ENCODE results near the gene TJP1. TPM values are rescaled to one million over a fixed set of nuclear protein-coding genes. Genes with fewer than 3 reads are reported as not detected.
"Not testable (repeated sequence)": the region's sequence is repeated elsewhere in the genome, so short reads cannot be mapped to it uniquely, and the experiment has no call there.

Gene TJP1
- polyA plus RNA-seq, 3 donors = 155 to 184 (median 161) TPM

DNA sequence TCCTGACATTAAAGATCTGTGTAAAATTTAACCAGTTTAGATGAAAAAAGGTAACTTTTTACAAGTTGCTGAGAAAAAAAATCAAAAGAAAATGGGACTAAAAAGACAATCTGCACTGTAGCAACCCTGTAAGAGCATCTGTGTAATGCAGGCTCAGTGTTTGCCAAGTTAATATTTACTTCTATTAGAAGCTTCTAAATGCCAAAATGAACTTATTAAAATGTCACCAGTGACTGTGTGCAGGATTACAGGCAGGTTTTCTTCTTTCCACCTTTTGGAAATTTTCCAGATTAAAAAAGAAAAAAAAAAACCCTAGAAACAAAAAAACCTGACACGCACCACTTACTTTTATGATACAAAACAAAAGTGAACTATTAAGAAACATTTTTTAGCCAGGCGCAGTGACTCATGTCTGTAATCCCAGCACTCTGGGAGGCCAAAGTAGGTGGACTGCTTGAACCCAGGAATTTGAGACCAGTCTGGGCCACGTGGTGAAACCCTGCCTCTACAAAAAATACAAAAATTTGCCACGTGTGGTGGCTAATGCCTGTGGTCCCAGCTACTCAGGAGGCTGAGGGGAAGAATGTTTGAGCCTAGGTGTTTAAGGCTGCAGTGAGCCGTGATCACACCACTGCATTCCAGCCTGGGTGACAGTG, 87.2 kb downstream of the TJP1 start:
- DNase-seq (ENCODE audit: extremely low read depth in 1 of 11, low read depth in 9 of 11, low spot score in 4 of 11) = peak in 1 of 11 donors; percentile 15

DNA sequence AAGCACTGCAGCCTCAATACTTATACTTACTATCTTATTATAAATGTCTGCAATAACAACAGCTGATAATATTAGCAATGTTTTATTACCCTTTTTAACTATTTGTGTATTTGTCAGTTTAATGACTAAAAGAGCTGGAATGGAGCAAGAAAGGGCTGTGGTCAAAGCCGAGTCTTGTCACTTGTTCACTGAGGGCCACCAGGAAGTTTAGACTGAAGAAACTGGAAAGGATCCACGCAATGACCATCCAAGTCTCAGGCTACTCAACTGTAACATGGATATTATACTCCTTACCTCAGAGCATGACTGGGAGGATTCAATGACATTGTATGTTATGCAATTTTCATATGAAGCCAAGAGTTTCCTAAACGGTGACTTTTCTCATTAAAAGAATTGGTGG, 90.4 kb downstream of the TJP1 start:
- no peak for DNase-seq (ENCODE audit: extremely low read depth in 1 of 11, low read depth in 9 of 11, low spot score in 4 of 11)

DNA sequence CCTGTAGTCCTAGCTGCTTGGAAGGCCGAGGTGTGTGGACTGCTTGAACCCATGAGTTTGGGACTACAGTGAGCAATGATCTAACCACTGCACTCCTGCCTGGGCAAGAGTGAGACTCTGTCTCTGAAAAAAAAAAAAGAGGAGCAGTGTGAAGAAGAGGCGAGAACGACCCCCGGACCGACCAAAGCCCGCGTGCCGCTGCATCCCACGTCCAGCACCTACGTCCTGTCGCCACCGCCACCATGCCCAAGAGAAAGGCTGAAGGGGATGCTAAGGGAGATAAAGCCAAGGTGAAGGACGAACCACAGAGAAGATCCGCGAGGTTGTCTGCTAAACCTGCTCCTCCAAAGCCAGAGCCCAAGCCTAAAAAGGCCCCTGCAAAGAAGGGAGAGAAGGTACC, 91.8 kb downstream of the TJP1 start:
- DNase-seq (ENCODE audit: extremely low read depth in 1 of 11, low read depth in 9 of 11, low spot score in 4 of 11) = not testable (repeated sequence)

DNA sequence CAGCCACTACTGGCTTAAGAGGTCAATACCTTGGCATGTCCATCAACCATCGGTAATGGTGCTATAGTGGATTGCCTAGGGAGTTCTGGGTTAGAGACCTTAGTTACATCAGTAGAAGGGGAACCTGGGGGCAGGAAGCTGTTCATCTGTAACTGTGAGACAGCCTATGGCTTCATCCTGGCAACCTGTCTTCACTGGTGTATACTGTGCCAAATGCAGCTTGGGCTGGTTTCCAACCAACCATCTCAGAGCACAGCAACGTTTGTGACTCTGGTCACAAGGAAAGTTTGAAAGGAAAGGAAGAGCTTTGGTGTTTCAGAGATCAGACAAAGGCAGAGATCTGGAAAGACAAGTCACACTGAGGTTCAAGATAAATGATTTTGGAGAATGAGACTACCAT, 93.8 kb downstream of the TJP1 start:
- no peak for DNase-seq (ENCODE audit: extremely low read depth in 1 of 11, low read depth in 9 of 11, low spot score in 4 of 11)

DNA sequence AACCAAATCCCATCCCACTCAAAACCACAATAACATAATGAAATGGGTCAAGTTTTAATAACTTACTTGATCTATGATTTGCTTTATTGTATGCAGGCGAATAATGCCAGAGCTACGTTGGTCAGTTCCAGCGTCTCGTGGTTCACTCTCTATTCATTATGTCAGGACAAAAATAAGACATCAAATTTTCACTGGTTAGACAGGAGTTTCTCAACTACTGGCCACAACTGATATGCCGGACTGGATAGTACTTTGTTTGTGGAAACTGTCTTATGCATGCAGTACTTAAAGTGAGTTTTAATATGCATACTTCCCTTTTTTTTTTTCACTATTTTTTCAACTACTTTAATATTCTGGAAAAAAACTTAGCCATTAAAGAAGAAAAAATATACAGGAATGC, 94.4 kb downstream of the TJP1 start:
- DNase-seq (ENCODE audit: extremely low read depth in 1 of 11, low read depth in 9 of 11, low spot score in 4 of 11) = no peak

DNA sequence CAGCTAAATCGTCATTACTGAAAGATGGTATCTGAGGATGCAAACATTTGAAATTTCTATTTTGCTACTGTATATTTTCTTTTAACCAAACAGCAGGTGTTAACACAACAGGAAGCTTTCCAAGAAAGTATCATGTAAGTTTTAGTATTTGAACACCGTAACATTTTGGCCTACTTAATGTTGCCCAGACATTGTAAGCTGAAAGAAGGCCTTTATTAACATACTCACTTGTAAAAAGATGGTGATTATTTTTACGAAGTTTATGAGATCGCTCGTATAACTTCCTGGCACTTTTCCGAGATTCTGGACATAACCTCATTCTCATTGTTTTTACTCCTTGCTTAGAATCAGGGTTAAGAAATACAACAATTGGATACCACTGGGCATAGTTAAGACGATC, 95.7 kb downstream of the TJP1 start:
- no peak for DNase-seq (ENCODE audit: extremely low read depth in 1 of 11, low read depth in 9 of 11, low spot score in 4 of 11)

DNA sequence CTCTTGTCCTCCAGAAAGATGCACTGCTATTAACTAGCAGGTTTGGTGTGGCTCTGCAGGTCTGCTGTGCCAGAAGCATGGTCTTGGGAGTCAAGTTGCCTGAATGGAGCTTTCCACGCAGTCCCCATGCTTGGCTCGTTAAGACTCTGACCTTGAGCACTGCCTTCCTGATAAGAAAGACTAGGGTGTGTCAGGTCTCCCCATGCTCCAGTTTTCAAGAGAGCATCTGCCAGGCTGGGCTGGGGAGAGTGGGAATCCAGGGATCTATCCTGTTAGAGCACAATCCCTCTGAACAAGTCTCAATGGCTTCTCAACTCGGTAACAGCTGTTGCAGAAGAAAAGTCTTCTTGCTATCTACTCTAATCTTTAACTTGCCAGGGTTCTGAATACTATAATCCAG, 98.2 kb downstream of the TJP1 start:
- DNase-seq (ENCODE audit: extremely low read depth in 1 of 11, low read depth in 9 of 11, low spot score in 4 of 11) = no peak

DNA sequence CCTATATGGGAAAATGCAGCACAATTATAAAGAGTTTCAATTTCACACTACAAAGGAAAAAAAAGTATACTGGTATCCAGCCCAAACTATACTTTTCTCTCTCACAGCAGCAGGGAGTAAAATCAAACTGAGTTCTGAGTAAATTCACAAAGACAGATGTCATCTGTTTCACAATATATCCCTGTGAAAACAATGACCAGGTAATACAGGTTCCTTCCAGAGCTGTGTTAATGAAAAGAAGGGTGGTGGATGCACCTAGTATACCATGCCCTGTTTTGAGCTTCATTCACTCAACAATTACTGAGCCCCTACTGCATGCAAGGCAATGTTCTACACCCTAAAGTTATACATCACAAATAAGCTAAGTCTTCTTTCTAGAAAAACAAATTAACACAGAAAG, 108.5 kb downstream of the TJP1 start:
- DNase-seq (ENCODE audit: extremely low read depth in 1 of 11, low read depth in 9 of 11, low spot score in 4 of 11) = no peak

DNA sequence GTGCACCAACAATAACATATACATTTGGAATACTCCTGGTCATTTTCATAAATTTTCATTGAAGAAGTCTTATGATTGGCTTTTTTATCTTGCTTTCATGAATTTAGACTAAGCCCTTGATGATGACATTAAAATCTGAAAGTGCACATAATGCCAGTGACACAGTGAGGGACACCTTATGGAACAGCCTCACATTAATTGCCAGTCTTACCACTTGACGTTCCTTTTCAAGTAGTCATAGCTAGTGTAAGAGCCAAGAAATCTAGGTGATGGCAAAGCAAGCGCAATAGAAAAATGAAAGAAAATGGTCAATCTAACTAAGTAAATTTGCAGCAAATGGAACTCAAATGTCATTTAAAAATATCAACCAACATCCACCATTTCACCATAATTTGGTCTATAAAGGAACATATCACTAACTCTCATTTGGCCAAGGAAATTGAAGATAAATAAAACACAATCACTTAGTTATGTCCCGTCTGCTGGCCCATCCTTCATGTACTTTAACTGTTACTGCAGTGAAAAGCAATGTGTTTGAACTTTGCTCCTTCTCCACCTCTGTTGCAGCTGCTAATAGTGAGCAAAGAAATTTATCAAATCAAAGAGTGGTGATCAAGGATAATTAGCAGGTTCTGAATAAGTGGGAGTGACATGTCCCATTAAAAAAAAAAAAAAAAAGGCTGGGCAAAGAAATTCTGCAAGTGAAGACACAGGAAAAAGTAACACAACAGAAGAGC, 110.0 kb downstream of the TJP1 start:
- DNase-seq (ENCODE audit: extremely low read depth in 1 of 11, low read depth in 9 of 11, low spot score in 4 of 11) = no peak

DNA sequence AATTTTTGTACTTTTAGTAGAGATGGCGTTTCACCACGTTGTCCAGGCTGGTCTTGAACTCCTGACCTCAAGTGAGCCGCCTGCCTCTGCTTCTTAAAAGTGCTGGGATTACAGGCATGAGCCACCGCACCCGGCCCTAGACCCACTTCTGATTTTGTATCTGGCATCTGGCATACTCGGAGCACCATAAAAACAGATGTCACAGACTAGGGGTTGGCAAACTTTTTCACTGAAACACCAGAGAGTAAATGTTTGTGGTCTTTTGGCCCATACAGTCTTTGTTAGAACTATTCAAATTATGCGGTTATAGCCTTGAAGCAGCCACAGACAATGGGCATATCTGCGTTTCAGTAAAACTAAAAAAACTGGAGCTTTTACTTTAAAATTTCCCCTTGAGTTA, 110.7 kb downstream of the TJP1 start:
- DNase-seq (ENCODE audit: extremely low read depth in 1 of 11, low read depth in 9 of 11, low spot score in 4 of 11) = no peak

DNA sequence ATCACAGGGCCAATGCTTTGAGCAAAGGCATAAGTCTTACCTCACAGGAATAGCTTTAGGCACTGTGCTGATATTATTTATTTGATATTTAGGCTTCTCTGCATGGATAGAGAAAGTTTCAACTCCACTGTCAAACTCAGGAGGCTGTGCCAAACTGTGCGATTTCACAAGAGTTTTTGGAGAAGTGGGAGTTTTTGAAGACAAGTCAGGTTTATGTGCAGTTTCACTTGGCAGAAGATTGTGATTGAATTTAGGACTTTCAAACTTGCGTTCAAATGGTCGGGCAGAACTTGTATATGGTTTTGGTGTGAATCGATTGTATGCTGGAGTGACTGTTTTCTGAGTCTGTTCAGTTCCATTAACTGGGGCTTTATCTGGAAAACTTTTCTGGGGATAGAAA, 113.7 kb downstream of the TJP1 start:
- no peak for DNase-seq (ENCODE audit: extremely low read depth in 1 of 11, low read depth in 9 of 11, low spot score in 4 of 11)

DNA sequence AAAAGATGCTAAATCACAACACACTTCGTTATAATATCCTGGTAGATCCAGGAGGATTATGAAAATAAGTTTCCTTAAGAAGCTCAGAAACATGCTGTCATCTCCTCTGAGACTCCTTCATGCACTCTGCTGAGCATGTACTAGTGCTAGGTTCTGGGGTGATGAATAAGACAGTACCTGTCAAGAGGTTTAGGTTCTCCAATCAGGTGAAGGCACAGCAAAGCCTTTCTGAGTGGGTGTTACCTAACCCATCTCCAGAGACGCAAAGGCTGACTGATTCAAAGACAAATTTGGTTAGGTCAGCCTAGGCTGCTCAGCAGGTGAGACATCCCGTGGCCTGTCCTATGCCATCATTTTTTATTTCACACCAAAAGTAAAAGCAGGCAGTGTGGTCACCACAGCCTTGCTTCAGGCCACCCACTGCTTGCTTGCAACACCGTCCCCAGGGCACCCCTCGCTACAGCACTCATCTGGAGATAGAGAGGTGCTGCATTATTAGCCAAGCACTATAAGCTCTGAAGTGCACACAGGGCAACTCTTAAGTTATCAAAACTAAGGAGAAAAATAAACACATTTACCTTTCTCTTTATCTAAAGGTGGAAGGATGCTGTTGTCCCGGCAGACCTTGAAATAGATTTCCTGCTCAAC, 117.2 kb downstream of the TJP1 start:
- DNase-seq (ENCODE audit: extremely low read depth in 1 of 11, low read depth in 9 of 11, low spot score in 4 of 11) = no peak

DNA sequence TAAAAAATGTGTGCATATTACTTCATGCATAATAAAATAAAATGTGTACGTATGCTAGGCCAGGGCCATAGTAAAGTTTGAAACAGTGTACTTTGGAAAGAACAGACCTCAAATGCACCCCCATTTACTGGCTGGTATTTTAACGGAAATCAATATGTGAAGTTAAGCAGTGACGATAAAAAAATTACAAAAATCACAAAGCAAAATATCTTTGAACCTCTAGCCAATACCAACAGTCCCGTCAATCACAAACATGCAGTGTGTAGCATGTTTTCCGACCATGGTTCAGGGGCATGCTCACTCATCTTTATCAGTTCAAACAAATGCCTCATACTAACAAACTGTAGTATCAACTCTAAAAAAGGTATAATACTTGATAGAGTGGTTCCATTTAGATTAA, 121.1 kb downstream of the TJP1 start:
- no peak for DNase-seq (ENCODE audit: extremely low read depth in 1 of 11, low read depth in 9 of 11, low spot score in 4 of 11)

DNA sequence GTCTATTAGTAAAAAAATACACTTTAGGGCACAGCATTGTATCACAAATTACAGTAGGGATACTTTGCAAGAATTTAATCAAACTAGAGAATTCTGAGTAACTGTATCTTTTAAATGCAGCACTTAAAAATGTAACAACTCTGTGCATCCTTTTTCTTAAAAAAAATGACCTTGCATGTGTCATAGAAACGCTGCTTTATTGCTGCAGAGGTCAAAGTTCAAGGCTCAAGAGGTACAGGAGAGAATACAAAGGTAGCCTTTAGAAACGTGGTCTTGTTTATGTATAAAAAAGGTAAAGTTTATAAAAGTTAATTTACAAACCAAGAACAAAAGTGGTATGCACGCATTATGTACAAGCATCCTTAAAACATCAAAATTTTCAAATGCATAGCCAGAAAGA, 122.0 kb downstream of the TJP1 start:
- DNase-seq (ENCODE audit: extremely low read depth in 1 of 11, low read depth in 9 of 11, low spot score in 4 of 11) = no peak

DNA sequence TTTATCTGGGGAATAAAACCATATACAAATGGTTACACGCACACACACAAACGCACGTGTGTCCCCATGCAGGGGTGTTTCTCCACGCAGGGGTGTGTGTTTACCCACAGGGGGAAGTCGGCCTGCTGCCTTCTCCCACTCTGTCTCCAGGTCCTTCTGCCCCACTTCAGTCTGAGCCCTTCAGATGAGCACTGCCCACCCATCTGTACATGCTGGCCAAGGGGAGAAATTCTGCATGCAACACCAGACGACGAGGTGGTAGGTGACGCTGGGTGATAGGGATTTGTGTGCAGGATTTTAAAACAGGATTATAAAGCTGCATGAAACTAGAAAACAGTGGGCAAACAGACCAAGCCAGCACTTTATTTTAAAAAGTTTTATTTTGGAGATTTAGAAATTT, 122.5 kb downstream of the TJP1 start:
- DNase-seq (ENCODE audit: extremely low read depth in 1 of 11, low read depth in 9 of 11, low spot score in 4 of 11) = no peak

DNA sequence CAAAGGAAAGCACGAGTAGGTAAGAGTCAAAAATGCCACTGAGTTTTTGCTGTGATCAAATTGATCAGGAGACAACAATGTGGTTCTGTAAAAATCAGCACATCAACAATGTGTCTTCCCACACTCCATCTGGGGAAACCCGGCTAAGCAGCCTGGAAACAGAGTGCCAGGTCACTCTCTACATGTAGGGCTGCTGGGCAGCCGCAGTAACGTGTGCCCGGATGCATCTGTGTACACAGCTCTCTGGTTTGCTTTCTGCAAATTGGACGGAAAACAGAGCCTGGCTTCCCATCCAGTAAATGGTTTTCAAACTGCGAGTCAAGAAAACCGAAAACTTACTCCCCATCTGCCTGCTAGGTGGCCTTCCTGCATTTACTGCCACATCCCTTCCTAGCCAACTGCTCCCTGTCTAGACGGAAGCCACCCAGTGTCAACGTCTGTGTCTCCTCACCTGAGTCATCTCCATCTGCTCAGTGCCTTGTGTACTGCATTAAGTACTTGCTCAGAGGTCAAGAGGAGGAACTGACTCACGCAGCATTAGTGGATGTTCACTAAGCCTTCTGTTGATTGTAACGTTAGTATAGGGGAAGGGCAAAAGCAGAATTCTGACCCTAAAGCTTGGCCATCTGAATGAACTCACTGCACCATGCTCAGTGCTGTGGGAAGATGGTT, 124.1 kb downstream of the TJP1 start:
- DNase-seq (ENCODE audit: extremely low read depth in 1 of 11, low read depth in 9 of 11, low spot score in 4 of 11) = no peak

DNA sequence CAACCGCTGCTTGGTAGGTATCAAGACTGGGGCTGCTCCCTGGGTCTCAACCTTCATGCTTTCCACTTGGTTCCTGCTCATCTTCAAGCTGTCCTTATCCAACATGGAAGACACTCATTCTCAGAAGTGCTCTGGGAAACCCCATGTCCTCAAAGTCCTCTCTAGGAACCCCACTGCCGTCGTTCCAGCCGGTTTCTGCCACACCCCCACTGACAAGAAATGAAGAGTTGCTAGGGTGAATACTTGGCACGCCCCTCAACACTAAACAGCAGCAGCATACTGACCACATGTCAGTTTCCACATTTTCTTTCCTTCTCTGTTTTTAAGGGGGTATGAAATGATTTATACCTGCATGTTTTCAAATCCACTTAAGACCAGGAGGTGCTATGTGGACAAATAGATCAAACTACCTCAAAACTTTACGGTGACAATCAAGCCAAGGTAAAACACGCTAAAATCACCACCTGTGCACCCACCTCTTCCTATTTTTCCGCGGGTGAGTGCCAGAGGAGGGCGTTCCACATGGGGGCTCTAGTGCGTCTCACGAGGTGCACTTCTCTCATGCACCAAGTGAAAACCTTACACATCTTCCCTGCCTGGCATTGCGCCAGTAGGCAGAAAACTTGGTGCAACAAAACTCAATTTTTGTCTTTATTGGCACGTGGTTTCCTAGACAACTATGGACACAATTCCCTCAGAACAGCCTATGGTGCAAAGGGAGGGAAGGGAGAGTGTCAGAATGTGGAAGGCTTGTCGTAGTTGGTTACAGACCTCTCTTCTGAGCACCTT, 125.1 kb downstream of the TJP1 start:
- DNase-seq (ENCODE audit: extremely low read depth in 1 of 11, low read depth in 9 of 11, low spot score in 4 of 11) = no peak

DNA sequence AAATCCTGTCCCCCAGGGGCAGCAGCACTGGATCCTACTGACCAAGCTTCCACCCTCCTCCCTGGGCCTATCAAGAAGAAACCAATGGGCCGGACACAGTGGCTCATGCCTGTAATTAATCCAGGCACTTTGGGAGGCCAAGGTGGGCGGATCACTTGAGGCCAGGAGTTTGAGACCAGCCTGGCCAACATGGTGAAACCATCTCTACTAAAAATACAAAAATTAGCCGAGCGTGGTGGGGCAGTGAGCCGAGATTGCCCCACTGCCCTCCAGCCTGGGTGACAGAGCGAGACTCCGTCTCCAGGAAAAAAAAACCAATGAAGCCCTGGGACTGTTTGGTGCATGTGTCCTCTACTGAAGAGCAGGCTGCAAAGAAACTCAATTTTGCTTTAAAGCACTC, 125.8 kb downstream of the TJP1 start:
- DNase-seq (ENCODE audit: extremely low read depth in 1 of 11, low read depth in 9 of 11, low spot score in 4 of 11) = not testable (repeated sequence)

DNA sequence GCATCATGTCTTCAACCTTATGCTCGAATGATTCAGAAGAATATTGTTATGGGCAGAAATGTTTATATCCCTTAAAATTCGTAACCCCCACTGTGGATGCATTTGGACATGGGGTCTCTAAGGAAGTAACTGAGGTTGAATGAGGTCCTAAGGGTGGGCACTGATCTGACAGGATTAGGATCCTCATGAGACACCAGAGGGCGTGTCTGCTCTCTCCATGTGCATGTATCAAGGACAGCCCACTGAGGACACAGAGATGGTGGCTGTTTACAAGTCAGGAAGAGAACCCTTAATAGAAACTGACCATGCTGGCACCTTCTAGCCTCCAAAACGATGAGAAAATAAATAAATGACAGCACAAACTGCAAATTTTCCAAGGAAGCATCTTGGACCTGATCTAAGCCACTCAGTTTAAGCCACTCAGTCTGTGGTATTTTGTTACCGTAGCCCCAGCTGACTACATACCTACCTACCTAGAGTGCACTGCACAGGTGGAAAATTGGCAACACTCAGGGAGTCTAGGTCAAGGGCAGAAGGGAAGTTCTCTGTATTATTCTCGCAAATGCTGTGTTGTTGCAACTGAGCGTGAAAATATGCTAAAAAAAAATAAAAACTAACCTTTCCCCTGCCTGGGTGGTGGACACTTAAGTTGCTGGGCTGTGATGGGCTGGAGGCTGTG, 126.6 kb downstream of the TJP1 start:
- DNase-seq (ENCODE audit: extremely low read depth in 1 of 11, low read depth in 9 of 11, low spot score in 4 of 11) = no peak

Data from renal cortex interstitium (tissue), 11 donors.